Measurements from ENCODE around the gene EPB41L5. TPM values are rescaled to one million over a fixed set of nuclear protein-coding genes. Genes with fewer than 3 reads are reported as not detected.

Gene EPB41L5
- total and polyA plus RNA-seq, 2 donors (not counting 3 experiments of a cell fraction or from before 2014, with no cell fraction given), result 8.4 to 13.6 TPM

GRCh38 chr2:120032297-120032696 lies 19.4 kb downstream of the EPB41L5 start:
- no TSS peak for BruUV-seq (replicated peaks)
- Histone ChIP-seq H3K27me3 (ENCODE audit: control insufficient read depth in 2 of 2, insufficient read depth in 2 of 2, low read length in 2 of 2) (no peaks in the 10 kb centered on the region), H3K4me2 (ENCODE audit: insufficient read depth, low read length) (no peak overlapping the region), H3K36me3 (ENCODE audit: control insufficient read depth in 2 of 2, extremely low read depth in 1 of 2, insufficient read depth in 2 of 2, low read length in 2 of 2) (no peaks in the 10 kb centered on the region), H4K20me1 (replicated peaks; ENCODE audit: control insufficient read depth, extremely low read depth, insufficient read depth, low read length) (no peaks in the 10 kb centered on the region), H3K79me2 (ENCODE audit: control insufficient read depth, insufficient read depth, low read length) (no peaks in the 10 kb centered on the region), H3K27ac (ENCODE audit: insufficient read depth, low read depth, low read length) (no peak overlapping the region), H3K4me3 (replicated peaks in 1 of 3; ENCODE audit: insufficient read depth in 1 of 3, low read depth in 1 of 3, low read length in 3 of 3) (no peak overlapping the region), H3K9me3 (replicated peaks; ENCODE audit: control insufficient read depth, insufficient read depth, low read length) (no peaks in the 10 kb centered on the region), H3K9me1 (replicated peaks; ENCODE audit: control insufficient read depth, extremely low read depth, insufficient read depth, low read length) (no peaks in the 10 kb centered on the region), H3K4me1 (ENCODE audit: control insufficient read depth, extremely low read depth, insufficient read depth, low read length) (no peaks in the 10 kb centered on the region), H3K9ac (replicated peaks; ENCODE audit: extremely low read depth, insufficient read depth, low read length) (no peak overlapping the region), H2AFZ (ENCODE audit: low read depth, low read length) (no peak overlapping the region)
- DNase-seq (ENCODE audit: low read depth, low spot score), result no peak
- FAIRE-seq, result no peak
- dilution Hi-C loops (cut with MboI; ENCODE audit: extremely low pct_ligation_motif_present, low sequenced_read_pairs), result no loop called here
- TF ChIP-seq CTCF (IDR thresholded peaks at IDR 0.05; ENCODE audit: extremely low read depth in 1 of 2, insufficient read depth in 1 of 2, low read depth in 1 of 2, low read length in 2 of 2), result no peak
- TF ChIP-seq FOS (IDR thresholded peaks at IDR 0.05; ENCODE audit: borderline replicate concordance, insufficient read depth, low read length), result no peak
- TF ChIP-seq POLR2AphosphoS5 (IDR thresholded peaks at IDR 0.05; ENCODE audit: insufficient read depth, low read depth, low read length), result no peak
- ChIA-PET CTCF (no interaction called here), POLR2A (no interaction called here)
- intact Hi-C loops (cut with micrococcal nuclease), result no loop called here

GRCh38 chr2:120034027-120034426 lies 21.1 kb downstream of the EPB41L5 start:
- Histone ChIP-seq H3K4me1 (ENCODE audit: control insufficient read depth, extremely low read depth, insufficient read depth, low read length) (no peaks in the 10 kb centered on the region), H3K9me3 (replicated peaks; ENCODE audit: control insufficient read depth, insufficient read depth, low read length) (no peaks in the 10 kb centered on the region), H2AFZ (ENCODE audit: low read depth, low read length) (no peak overlapping the region), H3K79me2 (ENCODE audit: control insufficient read depth, insufficient read depth, low read length) (no peaks in the 10 kb centered on the region), H3K9me1 (replicated peaks; ENCODE audit: control insufficient read depth, extremely low read depth, insufficient read depth, low read length) (no peaks in the 10 kb centered on the region), H3K4me2 (ENCODE audit: insufficient read depth, low read length) (no peak overlapping the region), H4K20me1 (replicated peaks; ENCODE audit: control insufficient read depth, extremely low read depth, insufficient read depth, low read length) (no peaks in the 10 kb centered on the region), H3K27ac (ENCODE audit: insufficient read depth, low read depth, low read length) (no peak overlapping the region), H3K4me3 (replicated peaks in 1 of 3; ENCODE audit: insufficient read depth in 1 of 3, low read depth in 1 of 3, low read length in 3 of 3) (no peak overlapping the region), H3K27me3 (ENCODE audit: control insufficient read depth in 2 of 2, insufficient read depth in 2 of 2, low read length in 2 of 2) (no peaks in the 10 kb centered on the region), H3K9ac (replicated peaks; ENCODE audit: extremely low read depth, insufficient read depth, low read length) (no peak overlapping the region), H3K36me3 (ENCODE audit: control insufficient read depth in 2 of 2, extremely low read depth in 1 of 2, insufficient read depth in 2 of 2, low read length in 2 of 2) (no peaks in the 10 kb centered on the region)
- ChIA-PET POLR2A (no interaction called here), CTCF (interaction anchor here (1.0 kb wide), 1 partner anchor 141 kb away, joined by 3 read pairs; no protein-coding TSS in a partner anchor)
- DNase-seq (ENCODE audit: low read depth, low spot score), result no peak
- TF ChIP-seq POLR2A (IDR thresholded peaks at IDR 0.05; ENCODE audit: low read depth, low read length), result no peak
- no peak for TF ChIP-seq CTCF (IDR thresholded peaks at IDR 0.05; ENCODE audit: extremely low read depth in 1 of 2, insufficient read depth in 1 of 2, low read depth in 1 of 2, low read length in 2 of 2)
- TF ChIP-seq MYC (IDR thresholded peaks at IDR 0.05; ENCODE audit: low read depth, low read length), result no peak
- TF ChIP-seq JUN (IDR thresholded peaks at IDR 0.05; ENCODE audit: borderline replicate concordance, insufficient read depth, insufficient read length, low read depth), result no peak
- TF ChIP-seq FOS (IDR thresholded peaks at IDR 0.05; ENCODE audit: borderline replicate concordance, insufficient read depth, low read length), result no peak
- no peak for TF ChIP-seq POLR2AphosphoS5 (IDR thresholded peaks at IDR 0.05; ENCODE audit: insufficient read depth, low read depth, low read length)
- TF ChIP-seq EZH2 (IDR thresholded peaks at IDR 0.05; ENCODE audit: borderline replicate concordance, low read depth, low read length, severe bottlenecking), result no peak
- TF ChIP-seq MAX (IDR thresholded peaks at IDR 0.05; ENCODE audit: insufficient read depth, insufficient read length), result no peak
- TF ChIP-seq GATA2 (IDR thresholded peaks at IDR 0.05; ENCODE audit: insufficient read depth, insufficient read length, low read depth, low read length), result no peak
- dilution Hi-C loops (cut with MboI; ENCODE audit: extremely low pct_ligation_motif_present, low sequenced_read_pairs) (no loop called here), intact Hi-C loops (cut with micrococcal nuclease) (no loop called here)
- no TSS peak for BruUV-seq (replicated peaks)
- FAIRE-seq, result no peak
